ENCODE measurements around the gene COL4A3. TPM values are rescaled to one million over a fixed set of nuclear protein-coding genes. Genes with fewer than 3 reads are reported as not detected.

Gene COL4A3
- total RNA-seq, 1 experiment from 2014 or later = 17.6 TPM

DNA sequence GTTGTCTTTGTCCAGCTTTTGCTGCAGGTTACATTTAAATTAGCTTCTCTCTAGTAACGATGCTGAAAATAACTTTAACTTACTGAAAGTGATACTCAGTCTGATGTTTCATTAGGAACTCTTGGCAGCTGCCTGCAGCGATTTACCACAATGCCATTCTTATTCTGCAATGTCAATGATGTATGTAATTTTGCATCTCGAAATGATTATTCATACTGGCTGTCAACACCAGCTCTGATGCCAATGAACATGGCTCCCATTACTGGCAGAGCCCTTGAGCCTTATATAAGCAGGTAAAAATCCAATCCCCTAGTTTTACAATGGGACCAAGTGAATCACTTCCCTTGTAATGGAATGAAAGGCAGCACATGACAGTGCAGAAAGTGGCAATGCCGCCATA lies 144.4 kb downstream of the COL4A3 start:
- Mint-ChIP-seq H3K27me3 (ENCODE audit: unreplicated experiment) (no peaks in the 10 kb centered on the region), H3K9me3 (ENCODE audit: low read depth, unreplicated experiment) (no peaks in the 10 kb centered on the region), H3K4me3 (ENCODE audit: low read depth, unreplicated experiment) (no peak overlapping the region), H3K36me3 (ENCODE audit: insufficient read depth, unreplicated experiment) (no peaks in the 10 kb centered on the region), H3K27ac (ENCODE audit: unreplicated experiment) (no peak overlapping the region), H3K4me1 (ENCODE audit: low read depth, unreplicated experiment) (peaks cover 10% of the 10 kb centered on the region)
- intact Hi-C loops (cut with micrococcal nuclease; ENCODE audit: unreplicated experiment) = no loop called here
- CTCF ChIA-PET = interaction anchor here (0.9 kb wide), 1 partner anchor 12 kb away, joined by 3 read pairs; no protein-coding TSS in a partner anchor
- DNase-seq = no peak
- TF ChIP-seq, protein P1, sequence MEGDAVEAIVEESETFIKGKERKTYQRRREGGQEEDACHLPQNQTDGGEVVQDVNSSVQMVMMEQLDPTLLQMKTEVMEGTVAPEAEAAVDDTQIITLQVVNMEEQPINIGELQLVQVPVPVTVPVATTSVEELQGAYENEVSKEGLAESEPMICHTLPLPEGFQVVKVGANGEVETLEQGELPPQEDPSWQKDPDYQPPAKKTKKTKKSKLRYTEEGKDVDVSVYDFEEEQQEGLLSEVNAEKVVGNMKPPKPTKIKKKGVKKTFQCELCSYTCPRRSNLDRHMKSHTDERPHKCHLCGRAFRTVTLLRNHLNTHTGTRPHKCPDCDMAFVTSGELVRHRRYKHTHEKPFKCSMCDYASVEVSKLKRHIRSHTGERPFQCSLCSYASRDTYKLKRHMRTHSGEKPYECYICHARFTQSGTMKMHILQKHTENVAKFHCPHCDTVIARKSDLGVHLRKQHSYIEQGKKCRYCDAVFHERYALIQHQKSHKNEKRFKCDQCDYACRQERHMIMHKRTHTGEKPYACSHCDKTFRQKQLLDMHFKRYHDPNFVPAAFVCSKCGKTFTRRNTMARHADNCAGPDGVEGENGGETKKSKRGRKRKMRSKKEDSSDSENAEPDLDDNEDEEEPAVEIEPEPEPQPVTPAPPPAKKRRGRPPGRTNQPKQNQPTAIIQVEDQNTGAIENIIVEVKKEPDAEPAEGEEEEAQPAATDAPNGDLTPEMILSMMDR (IDR thresholded peaks at IDR 0.05; ENCODE audit: unreplicated experiment) = no peak
- no TSS peak for BruUV-seq (replicated peaks)

- Mint-ChIP-seq H3K4me1 (ENCODE audit: low read depth, unreplicated experiment) (peaks cover 10% of the 10 kb centered on the region), H3K36me3 (ENCODE audit: insufficient read depth, unreplicated experiment) (no peaks in the 10 kb centered on the region), H3K27me3 (ENCODE audit: unreplicated experiment) (no peaks in the 10 kb centered on the region), H3K27ac (ENCODE audit: unreplicated experiment) (peak overlapping the region; percentile 33), H3K9me3 (ENCODE audit: low read depth, unreplicated experiment) (no peaks in the 10 kb centered on the region), H3K4me3 (ENCODE audit: low read depth, unreplicated experiment) (no peak overlapping the region)
- TF ChIP-seq, protein P1 (IDR thresholded peaks at IDR 0.05; ENCODE audit: unreplicated experiment) = no peak
- peak; percentile 11 for DNase-seq
- BruUV-seq (replicated peaks) = no TSS peak
- CTCF ChIA-PET = interaction anchor here (0.8 to 0.9 kb wide), 2 partner anchors 13 to 638 kb away, joined by 3 read pairs; no protein-coding TSS in a partner anchor
- intact Hi-C loops (cut with micrococcal nuclease; ENCODE audit: unreplicated experiment) = loop anchor here (10.0 kb wide), 1 partner anchor 156 kb away; no protein-coding TSS in a partner anchor
Observed at GRCh38 chr2:227310756-227311110, 146.3 kb downstream of the COL4A3 start.

DNA sequence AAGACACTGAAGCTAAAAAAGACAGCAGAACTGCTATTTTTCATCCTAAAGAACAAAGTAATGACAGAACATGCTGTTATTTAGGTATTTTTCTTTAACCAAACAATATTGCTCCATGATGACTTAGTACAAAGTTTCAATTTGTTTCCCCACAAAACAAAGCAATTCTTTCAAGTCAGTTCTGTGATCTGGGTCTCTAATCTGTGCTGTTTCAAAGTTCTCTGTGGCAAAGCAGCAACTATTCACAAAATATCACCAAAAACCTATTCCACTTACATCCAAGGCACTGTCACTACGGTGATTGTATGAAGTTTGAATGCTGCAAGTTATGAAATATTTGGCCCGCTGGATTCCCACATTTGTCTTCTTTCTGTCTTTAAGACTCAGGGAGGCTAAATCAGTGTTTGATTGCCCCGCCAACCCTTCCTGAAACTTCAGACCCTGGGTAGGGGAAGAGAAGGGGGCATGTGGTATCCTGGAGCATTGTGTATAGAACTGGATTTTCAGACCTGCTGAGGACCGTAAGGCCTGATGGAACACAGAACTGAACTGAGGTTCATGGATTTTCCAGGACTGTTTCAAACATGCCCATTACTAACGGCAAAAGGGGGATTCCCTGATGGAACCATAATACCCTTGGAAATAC lies 147.6 kb downstream of the COL4A3 start:
- Mint-ChIP-seq H3K36me3 (ENCODE audit: insufficient read depth, unreplicated experiment) (no peaks in the 10 kb centered on the region), H3K27me3 (ENCODE audit: unreplicated experiment) (no peaks in the 10 kb centered on the region), H3K27ac (ENCODE audit: unreplicated experiment) (no peak overlapping the region), H3K4me3 (ENCODE audit: low read depth, unreplicated experiment) (no peak overlapping the region), H3K4me1 (ENCODE audit: low read depth, unreplicated experiment) (peaks cover 10% of the 10 kb centered on the region), H3K9me3 (ENCODE audit: low read depth, unreplicated experiment) (no peaks in the 10 kb centered on the region)
- CTCF ChIA-PET = no interaction called here
- intact Hi-C loops (cut with micrococcal nuclease; ENCODE audit: unreplicated experiment) = loop anchor here (10.0 kb wide), 1 partner anchor 157 kb away; no protein-coding TSS in a partner anchor
- TF ChIP-seq, protein P1 (IDR thresholded peaks at IDR 0.05; ENCODE audit: unreplicated experiment) = no peak
- BruUV-seq (replicated peaks) = no TSS peak
- DNase-seq = no peak

DNA sequence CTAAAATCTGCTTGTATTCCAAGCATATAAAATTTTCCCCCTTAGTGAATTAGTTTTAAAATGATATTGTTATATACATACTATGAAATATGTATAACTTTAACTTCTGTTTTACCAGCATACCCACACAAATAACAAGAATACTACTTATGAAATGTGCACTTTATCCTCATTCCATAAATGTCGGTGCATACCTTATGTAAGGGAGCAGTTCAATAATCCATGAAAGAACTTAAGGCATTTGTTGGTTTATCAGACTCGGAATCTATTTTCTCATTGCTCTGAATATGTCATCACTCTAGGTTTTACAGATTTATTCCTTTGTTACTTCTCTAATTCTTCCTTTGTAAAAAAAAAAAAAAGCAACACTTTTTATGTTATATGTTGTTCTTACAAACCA lies 148.2 kb downstream of the COL4A3 start:
- no peak for DNase-seq
- Mint-ChIP-seq H3K27me3 (ENCODE audit: unreplicated experiment) (no peaks in the 10 kb centered on the region), H3K4me3 (ENCODE audit: low read depth, unreplicated experiment) (no peak overlapping the region), H3K4me1 (ENCODE audit: low read depth, unreplicated experiment) (peaks cover 10% of the 10 kb centered on the region), H3K9me3 (ENCODE audit: low read depth, unreplicated experiment) (no peaks in the 10 kb centered on the region), H3K36me3 (ENCODE audit: insufficient read depth, unreplicated experiment) (no peaks in the 10 kb centered on the region), H3K27ac (ENCODE audit: unreplicated experiment) (no peak overlapping the region)
- intact Hi-C loops (cut with micrococcal nuclease; ENCODE audit: unreplicated experiment) = loop anchor here (10.0 kb wide), 1 partner anchor 158 kb away; no protein-coding TSS in a partner anchor
- no TSS peak for BruUV-seq (replicated peaks)
- CTCF ChIA-PET = interaction anchor here (0.7 kb wide), 1 partner anchor 948 kb away, joined by 4 read pairs; no protein-coding TSS in a partner anchor
- TF ChIP-seq, protein P1 (IDR thresholded peaks at IDR 0.05; ENCODE audit: unreplicated experiment) = no peak
